ENCODE measurements around the gene TMEM63C.

Gene TMEM63C

DNA sequence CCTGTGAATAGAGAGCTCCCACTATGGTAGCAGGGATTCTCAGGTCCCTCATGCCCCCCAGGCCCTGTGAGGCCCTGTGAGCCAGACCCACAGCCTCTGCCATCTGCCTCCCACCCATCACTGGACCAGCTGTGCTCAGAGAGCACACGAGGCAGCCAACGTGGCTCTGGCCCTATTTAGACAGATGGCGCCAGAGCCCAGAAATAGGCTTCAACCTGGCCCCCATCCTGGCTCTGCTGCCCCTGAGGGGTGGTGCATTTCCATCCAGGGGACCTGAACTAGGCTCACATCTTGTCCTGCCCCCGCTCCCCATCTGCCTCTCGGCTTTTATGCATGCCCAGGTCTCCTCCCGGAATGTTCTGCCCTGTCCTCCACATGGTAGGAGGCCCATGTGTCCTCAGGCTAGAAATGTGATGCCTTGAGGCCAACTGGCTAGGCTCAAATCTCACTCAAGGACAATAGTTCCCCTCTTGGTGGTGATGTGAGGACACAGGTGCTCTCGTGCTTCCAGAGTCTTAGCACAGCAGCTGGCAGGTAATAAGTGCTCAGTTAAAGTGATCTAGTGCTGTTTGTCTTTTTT lies 18.9 kb downstream of the TMEM63C start:
- no peak for DNase-seq

DNA sequence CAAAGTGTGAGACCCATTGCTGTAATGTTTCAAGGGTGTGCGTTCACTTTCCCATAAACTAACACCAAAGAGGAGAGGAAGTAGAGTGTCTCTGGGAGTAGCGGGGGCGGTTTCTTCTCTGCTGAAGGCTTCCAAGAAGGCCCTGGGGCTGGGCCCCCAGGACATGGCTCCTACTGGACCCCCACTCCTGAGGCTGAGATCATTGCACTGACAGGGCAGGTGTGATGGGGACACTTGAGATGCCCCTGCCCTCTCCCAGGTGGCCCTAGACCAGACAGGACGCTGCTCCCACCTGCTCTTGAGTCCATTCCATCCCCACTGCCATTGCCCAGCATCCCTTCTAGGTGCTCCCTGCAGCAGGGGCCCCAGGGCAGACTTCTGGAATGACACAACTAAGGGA lies 20.1 kb downstream of the TMEM63C start:
- no peak for DNase-seq

DNA sequence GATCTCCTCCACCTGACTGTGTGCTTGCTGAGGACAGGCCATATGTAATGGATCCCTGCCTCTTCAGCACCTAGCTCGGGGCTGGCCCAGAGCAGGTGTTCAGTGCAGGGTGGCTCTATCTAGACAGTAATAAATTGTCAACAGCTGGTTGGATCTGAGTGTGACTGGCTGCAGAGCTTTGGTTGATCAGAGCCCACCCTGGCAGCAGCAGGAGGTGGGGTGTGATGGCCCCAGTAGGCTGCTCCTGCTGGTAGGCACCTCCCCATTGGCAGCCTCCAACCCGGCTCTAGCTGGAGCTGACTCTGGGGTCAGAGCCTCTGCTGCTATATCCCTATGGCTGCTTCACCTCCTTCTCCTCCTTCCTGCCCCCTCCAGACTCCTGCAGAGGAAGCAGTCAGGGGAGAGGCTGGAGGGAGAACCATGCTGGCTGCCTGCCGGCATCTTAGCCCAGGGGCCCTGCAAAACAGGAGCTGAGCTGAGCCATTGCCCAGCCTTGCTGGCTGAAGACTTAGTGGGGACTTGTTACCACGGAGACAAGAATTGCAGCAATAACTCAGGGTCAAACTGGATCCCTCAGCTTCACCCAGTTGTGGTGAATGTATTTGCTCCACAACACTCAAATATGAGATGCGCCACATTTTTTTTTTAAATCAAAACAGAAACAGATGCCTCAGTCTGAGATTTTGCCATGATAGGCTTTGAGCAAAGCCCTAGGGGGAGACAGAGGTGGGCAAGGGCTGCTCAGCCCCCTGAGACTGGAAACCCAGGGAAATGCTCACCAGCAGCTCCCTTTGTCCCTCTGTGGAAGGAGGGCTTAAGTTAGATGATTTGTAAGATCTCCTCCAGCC lies 22.2 kb downstream of the TMEM63C start:
- DNase-seq: no peak

DNA sequence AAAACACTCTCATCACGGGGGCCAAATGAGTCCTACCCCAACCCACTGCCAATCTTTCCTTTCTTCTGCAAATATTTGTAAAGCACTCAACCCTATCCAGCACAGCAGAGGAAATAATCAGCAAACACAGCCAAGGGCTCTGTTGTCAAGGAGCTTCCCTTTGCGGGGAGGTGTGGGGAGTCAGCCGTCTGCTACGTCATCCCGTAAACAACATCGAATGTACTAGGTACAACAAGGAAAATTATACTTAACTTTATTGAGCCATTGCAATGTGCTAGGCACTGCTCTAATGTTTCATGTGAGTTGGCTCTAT lies 22.8 kb downstream of the TMEM63C start:
- no peak for DNase-seq

DNA sequence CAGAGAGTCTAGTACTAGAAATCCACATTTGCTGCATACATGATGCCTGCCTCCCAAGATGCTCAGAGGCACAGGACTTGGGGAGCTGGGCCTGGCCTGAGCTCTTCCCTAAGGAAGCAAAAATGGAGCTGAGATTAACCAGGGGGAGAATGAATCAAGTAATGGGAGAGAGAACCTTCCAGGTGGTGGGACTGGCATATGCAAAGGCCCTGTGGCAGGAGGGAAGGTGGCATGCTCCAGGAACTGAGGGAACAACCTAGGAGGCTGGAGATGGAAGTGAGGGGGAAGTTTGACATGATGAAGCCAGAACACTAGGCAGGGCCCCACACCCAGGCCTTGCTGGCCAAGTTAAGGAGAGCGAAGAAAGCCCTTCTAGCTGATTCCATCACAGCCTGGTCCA lies 23.3 kb downstream of the TMEM63C start:
- DNase-seq: no peak

DNA sequence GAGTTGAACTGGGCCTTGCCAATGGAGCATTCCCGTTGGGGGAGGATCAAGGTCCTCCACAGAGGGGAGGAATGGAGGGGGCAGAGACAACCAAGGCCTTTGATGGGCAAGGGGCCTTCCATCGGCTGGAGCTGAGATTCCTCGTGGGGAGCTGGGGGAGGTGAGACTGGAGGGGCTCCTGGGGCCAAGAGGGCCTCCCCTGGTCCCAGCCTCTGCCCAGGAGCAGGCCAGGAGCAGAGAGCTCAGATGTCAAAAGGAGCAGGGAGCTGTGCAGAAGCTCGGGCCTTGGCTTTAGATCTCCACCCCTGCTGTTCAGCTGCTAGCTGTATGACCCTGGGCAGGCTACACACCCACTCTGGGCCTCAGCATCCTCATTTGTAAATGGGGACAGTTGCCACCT lies 24.0 kb downstream of the TMEM63C start:
- DNase-seq: no peak

DNA sequence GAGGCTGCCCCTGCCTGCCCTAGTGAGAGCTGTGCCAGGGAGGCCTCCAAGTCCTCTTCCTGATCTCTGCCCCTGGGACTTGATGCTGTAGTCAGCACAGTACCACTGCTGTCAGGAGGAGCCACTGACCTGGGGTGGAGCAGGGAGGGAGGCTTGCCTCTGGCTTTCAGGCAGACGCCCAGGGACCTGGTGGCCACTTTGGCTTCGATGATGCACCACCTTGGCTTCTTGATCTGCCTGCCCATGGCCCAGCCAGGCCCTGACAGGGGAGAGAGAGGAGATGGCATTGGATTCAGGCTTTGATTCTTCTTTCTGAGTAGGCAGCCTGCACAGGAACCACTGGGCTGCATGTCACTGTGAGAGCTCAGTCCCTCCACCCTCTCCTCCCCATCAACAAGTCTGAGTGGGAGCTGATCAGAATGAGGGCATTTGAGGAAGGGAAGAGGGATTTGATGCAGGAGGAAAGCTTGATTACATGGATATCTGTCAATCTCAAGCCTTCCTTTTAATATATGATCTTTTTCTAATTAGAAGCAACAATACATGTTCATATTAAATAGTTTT lies 24.7 kb downstream of the TMEM63C start:
- no peak for DNase-seq

DNA sequence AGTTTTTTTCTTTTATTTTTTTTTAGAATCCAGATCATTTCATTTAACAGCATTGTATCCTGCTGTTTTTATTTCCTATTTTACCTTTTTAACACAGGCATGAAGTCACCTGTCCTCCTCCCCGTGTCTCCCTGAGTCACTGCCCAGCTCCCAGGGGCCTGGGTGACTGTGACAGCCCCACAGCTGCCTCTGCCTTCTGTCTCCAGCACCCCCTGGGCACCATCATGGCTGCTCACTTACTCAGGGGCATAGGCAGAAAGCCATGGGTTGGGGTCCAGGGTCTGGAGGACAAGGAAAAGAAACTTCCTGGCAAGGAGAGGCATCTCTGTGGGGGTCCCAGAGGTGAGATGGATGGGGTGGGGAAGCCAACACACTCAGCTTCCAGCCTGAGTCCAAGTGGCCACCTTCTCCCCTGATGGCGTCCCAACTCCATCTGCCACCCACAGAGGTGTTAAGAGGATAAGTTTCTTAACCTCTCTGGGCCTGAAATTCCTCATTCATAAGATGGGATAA lies 25.3 kb downstream of the TMEM63C start:
- DNase-seq: no peak

DNA sequence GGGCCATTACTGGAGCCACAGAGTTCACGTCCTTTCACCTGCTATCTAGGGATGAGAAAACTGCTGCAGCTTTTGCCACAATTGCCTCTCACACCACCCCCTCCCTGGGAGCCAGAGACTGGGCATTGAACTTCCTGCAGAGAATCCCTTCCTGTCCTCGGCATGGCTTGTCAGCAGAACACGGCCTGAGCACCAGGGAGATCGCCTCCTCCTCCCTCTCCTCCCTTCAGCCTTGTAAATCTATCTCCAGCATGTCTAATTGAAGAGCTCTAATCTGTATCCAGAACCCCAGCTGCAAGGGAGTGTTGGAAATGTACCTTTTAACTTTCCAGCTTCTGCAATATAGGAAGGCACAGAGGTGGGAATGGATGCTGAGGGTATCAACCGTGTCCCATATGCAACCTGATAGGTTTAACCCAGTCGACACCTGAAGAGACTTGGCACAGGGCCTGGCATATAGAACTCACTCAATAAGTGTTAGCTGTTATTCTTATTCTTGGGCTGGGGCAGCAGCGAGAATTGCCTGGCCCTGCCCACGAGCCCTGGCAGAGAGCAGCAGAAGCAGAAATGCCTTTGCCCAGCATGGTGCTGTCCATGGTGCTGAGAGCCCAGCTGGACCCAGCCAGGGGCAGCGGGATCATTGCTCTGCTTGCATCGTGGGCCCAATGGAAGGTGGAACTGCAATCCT lies 26.8 kb downstream of the TMEM63C start:
- DNase-seq: peak in 5 of 6 experiments; percentile 6 to 27 (median 18)

DNA sequence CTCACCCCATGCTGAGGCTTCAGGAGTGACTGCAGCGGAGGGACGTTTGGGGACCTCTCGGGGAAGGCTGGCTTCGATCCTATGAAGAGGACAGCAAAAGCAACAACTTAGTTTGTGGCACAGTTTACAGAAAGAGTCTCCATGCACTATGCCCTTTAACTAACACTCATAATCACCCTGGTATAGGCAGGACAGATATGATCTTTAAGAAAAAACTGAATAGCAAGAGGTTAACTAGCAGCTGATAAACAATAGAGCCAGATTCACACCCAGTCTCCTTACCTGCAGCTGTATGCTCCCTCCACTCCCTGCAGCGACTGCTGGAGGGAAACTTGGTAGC lies 27.4 kb downstream of the TMEM63C start:
- DNase-seq: no peak

DNA sequence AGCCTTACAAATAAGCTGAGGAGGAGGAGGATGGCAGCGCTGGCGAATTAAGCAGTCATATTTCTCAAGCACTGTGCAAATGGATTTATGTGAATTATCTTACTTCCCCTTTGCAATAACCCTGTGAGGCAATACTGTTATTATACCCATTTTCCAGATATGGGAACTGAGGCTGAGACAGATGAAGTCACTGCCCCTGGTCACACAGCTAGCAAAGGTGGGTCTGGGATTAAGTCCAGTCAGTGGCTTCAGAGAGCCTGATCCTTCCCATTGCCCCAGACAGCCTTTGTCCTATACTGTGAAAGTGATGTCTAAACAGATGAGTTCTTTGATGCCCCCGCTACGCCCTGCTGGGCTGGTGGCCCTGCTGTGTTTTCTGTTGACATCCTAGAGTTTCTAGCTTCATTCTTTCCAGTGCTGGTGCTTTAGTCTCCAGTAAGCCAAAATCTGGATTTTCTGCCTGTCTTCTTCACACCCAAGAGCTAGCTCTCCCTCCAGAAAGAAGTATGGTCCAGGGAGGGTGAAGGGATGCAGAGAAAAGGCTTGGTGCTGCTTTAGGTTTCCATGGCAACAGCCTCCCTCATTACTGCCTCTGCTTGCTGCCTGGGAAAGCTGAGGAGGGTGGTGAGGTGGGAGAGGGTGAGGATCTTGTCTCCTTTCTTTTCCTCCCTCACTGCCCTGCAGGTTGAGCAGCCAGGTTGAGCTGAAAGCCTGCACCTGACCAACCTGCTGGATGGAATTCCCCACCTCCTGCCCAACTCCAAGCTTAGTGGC lies 30.7 kb downstream of the TMEM63C start:
- no peak for DNase-seq

DNA sequence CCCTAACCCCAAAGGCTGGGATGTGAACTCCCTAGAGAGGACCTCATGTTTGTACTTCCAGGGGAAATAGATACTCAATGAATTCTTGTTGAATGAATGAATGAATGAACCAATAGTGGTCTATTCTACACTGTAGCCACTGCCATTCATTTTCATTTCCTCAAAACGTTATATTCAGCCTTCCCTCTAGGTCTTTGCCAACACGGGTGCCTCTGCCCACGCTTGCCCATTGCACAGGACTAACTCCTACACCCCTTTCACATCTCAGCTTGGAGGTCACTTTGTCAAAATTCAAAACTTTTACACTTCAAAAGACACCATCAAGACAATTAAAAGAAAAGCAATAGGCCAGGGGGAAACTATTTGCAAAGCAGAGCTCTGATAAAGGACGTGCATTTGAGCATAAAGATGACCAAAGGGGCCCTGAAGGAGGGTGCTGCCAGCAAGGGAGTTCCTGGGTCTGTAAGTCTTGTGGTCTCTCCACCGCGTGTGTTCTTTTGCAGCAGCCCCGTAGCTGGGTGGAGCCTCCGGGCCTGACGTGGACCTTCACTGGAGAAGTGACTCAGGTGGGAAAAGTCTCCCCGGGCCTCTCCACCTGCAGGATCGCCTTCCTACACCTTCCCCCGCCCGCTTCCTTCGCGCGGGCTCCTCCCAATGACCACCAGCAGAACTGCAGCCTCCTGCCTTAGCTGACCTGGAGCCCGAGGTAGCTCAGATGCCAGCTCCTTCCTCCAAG lies 31.5 kb downstream of the TMEM63C start:
- DNase-seq: no peak

DNA sequence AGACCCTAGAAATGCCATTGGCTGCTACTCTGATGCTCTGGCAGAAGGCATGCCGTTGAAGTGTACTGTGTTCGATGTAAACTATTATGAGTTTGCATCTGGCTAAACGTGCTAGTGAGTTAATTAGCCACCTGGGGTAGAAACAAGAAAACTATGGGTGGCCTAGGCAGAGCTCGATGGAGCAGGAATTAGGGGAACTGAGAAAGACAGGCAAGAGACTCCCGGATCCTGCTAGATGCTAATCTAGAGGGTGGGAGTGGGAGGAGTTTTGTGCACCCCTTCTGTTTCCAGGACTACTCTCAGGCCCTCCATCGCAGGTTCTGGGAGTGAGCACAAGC lies 32.0 kb downstream of the TMEM63C start:
- DNase-seq: no peak

DNA sequence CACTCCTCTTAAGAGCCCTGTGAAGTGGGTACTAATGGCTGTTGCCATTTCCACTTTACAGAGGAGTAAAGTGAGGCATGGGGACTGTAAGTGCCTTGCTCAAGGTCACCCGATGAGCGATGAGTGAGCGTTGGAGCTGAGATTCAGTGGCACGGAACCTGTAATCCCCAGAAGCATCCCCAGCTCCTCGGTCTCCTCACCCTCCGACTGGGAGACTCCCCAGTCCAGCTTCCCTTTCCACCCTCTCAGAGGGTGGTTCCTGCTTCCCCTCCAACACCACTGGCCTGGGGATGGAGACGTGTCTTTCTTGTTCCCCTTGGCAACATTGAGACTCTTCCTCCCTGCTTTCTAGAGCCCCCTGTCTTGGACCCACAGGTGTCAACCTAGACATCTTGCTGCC lies 32.6 kb downstream of the TMEM63C start:
- no peak for DNase-seq

DNA sequence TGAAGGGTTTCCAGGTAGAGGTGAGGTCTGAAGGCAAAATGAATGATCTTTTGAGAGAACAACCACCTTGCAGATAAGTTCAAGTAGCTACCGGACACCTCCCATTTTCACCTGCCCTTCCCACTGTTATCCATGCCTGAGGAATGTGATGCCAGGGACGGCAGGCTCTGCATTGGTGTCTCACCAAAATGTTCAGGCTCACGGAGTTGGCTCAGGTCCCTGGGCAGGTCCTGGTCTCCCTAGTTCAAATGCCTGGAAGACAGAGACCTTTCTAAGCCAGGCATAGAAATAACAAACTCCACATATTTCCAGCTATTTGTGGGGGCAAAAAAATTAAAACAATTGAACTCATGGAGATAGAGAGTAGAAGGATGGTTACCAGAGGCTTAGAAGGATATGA lies 36.0 kb downstream of the TMEM63C start:
- DNase-seq: no peak

DNA sequence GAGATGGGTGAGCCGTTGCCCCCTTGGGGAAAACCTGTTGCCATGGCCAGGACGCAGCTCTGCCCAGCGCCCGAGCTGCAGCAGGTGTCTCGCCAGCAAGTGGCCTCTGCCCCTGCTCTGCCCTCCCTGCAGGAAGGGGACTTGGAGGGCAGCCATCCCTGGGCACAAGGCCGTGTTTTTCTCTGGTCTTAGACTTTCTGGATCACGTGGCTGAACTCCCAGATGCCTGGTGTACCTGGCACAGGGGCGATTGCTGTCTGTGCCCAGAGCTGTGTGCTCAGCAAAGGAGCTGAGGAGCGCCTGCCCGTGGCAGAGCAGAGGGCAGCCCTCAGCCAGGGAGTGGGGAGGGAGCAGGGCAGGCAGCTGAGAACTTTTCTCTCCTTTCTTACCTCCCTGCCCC lies 38.0 kb downstream of the TMEM63C start:
- no peak for DNase-seq

DNA sequence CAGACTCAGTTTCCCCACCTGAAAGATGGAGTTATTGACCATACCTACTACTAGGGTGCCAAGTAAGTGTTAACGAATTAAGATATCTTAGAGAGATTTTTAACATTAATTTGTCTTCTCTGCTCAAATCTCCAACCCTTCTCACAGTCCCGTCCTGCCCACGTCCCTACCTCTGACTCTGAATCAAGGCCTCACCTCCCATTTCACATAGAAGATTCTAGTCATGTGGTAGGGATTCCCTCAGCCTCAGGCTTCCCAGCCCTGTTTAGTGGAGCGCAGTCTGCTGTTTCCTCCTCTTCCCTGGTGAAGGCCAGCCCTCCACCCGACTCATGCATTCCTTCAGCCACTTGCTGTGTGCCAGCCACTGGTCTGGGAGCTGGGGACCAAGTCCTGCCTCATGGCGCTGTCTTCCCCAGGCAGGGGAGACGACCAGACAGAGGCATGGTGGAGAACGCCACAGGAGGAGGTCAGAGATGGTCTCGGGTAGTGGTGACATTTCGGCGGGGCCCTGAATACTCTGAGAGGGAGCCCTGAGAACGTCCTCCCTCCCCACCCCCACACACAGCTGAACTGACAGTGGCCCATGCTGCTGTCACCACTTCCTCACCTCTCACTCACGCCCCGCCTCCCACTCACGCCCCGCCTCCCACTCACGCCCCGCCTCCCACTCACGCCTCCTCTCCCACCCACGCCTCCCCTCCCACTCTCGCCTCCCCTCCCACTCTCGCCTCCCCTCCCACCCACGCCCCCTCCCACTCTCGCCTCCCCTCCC lies 38.8 kb downstream of the TMEM63C start:
- DNase-seq: no peak

DNA sequence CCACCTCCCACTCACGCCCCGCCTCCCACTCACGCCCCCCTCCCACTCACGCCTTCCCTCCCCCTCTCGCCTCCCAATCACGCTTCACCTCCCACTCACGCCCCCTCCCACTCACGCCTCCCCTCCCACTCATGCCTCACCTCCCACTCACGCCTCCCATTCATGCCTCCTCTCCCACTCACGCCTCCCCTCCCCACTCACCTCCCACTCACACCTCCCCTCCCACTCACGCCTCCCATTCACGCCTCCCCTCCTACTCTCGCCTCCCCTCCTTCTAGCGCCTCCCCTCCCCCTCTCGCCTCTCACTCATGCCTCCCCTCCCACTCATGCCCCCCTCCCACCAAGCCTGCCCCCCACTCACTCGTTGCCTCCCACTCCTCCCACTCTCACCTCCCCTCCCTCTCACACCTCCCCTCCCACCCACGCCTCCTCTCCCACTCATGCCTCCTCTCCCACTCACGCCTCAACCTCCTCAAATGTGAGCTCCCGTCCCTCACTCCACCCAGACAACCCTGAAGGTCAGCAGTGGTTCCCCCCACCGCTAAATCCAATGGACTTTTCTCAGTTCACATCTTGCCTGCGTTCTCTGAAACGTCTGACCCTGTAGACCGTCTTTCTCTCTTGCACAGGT lies 39.8 kb downstream of the TMEM63C start:
- no peak for DNase-seq

DNA sequence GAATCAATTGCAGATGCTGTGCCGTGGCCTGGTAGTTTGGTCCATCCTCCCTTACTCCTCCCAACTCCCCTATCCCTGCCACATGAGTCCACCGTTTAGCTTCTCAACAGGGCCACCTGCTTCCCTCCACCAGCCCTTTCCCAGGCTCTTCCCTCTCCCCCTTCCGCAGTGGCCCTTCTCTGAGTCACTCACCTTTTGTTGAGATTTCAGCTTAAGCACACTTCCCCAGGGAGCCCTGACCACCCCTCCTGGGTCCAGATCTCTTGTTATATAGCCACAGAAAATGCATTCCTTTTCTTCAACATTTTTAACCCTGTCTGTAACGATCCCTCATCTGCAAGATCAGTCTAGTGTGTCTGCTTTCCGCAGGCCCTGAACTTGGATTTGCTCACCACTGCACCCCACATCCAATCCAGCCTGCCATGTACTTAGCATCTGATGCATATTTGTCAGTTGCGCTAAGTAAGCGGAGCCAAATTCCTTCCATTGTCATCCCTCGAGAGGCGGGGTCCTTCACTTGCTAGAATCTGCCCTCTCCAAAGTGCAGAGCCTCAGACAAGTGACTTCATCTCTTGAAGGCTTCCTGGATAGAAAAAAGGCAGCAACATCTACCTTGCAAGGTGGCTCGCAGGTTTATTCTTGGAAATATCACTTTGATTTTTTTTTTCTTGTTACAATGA lies 41.1 kb downstream of the TMEM63C start:
- DNase-seq: no peak

DNA sequence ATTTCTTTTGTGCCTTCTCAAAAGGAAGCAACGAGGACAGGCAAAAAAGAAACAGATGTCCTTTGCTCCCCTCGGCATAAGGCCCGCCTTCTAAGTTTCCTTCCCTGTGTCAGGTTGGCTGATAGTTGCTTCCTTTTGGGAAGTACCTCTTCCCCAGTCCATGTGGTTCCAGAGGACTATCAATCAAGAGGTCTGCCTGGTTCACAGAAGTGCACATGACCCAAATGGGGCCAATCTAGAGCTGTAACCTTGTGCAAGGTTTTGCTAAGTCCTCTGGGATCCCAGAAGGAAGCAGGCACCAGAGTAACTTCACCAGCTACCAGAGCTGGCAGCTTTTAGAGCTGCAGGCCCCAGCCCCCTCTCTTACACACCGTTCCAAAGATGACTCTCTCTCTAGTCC lies 42.6 kb downstream of the TMEM63C start:
- no peak for DNase-seq

DNA sequence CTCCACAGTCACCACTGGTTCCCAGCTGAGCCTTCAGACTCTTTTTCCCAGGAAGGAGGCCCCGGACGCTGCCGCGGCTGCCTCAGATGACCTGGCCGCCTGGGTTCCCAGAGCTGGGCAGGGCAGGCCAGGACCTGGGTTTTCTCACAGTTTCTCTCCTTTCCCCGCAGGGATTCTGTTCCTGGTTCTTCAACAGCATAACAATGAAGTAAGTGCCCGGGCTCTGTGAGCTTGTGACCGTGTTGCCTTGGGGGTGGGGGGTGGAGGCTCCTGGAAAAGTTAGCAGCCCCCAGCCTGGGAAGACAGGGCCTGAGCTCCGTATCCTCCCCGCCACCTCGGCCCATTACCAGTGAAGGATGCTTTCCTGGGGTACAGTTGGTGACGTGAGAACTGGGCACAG lies 43.7 kb downstream of the TMEM63C start:
- no peak for DNase-seq
